GM23248 (cell line): ENCODE measurements around the gene SLC6A18.

ENCODE experiments used
- EZH2 ChIP-seq: fragments of 200-600 bp; sonication (generic); IDR thresholded peaks from 2 replicates; pipeline ENCODE4 v1.6.1; 2018; ENCODE audit warnings: antibody characterized with exemption, mild to moderate bottlenecking; ENCODE audit not compliant: insufficient read depth, poor library complexity, severe bottlenecking
- EZH2phosphoT487 ChIP-seq: fragments of 200-600 bp; sonication (generic); IDR thresholded peaks from 2 replicates; pipeline ENCODE4 v1.6.1; 2018; ENCODE audit warnings: antibody characterized with exemption, moderate library complexity, mild to moderate bottlenecking, low read depth; ENCODE audit not compliant: insufficient read depth

DNA sequence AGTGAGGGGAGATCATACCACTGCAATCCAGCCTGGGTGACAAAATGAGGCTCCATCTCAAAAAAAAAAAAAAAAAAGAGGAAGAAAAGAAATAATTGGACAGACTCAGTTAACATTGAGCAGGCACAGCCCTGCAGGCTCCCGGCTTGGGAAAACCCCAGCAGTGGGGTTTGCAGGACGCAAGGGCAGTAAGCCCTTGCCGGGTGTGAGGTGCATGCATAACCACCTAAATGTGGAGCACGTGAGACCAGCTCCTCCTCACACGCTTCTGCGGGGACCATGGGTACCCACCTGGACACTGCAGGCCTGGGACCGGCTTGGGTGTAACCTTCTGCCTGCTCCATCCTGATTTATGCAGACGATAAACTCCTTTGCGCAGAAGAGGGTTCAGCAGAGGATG lies 4.8 kb upstream of the SLC6A18 start:
- TF ChIP-seq EZH2 (no peak), EZH2phosphoT487 (no peak)
